GM12801 (cell line): ENCODE data around the gene CGA.
A peak's percentile ranks its signal among the peaks of the same experiment; 100 is the strongest.

ENCODE experiments used
- CTCF ChIP-seq: IDR thresholded peaks from one replicate; pipeline ENCODE4 v1.5.1; 2011; ENCODE audit warnings: control low read depth; ENCODE audit not compliant: insufficient read length; ENCODE audit errors: extremely low read depth

The CGA gene

GRCh38 chr6:87088076-87088475 is 6.8 kb downstream of the CGA start:
- TF ChIP-seq CTCF = no peak

GRCh38 chr6:87082160-87082721 is 12.7 kb downstream of the CGA start:
- TF ChIP-seq CTCF = no peak

GRCh38 chr6:87078983-87079616 is 15.8 kb downstream of the CGA start:
- TF ChIP-seq CTCF = peak; percentile 78

- no peak for TF ChIP-seq CTCF
Measured at GRCh38 chr6:87075168-87075567, 19.7 kb downstream of the CGA start.

GRCh38 chr6:87074101-87074621 is 20.7 kb downstream of the CGA start:
- TF ChIP-seq CTCF = no peak

- TF ChIP-seq CTCF = no peak
Measured at GRCh38 chr6:87071683-87072082, 23.2 kb downstream of the CGA start.

GRCh38 chr6:87070741-87071140 is 24.2 kb downstream of the CGA start:
- no peak for TF ChIP-seq CTCF
